ENCODE data around the gene TMEM59L.

- TF ChIP-seq CTCF (conservative IDR thresholded peaks at IDR 0.05 in 1 of 2, IDR thresholded peaks at IDR 0.05 in 1 of 2; ENCODE audit: low read depth in 1 of 2, low read length in 2 of 2), result no peak
- no peak for TF ChIP-seq EZH2 (IDR thresholded peaks at IDR 0.05; ENCODE audit: low read length, missing control alignments)
Measured at GRCh38 chr19:18651733-18652132, 39.1 kb downstream of the TMEM59L start.

All from fibroblast of lung (primary cell).